Activated CD4-positive, CD25-positive, alpha-beta regulatory T cell treated with anti-CD3 and anti-CD28 coated beads, Interleukin-2, amount 50 U/mL, for 16 hours (primary cell): Measurements from ENCODE around the gene KIF26B.

Experiments
- DNase-seq: peaks from one replicate; pipeline ENCODE4 v3.0.0-alpha.2; 2020; ENCODE audit warnings: low read depth, low spot score

Gene KIF26B

GRCh38 chr1:245279346-245279745 lies 124.6 kb downstream of the KIF26B start:
- no peak for DNase-seq

GRCh38 chr1:245283001-245283400 lies 128.2 kb downstream of the KIF26B start:
- no peak for DNase-seq

- no peak for DNase-seq
Observed at GRCh38 chr1:245285168-245285567, 130.4 kb downstream of the KIF26B start.

- no peak for DNase-seq
Observed at GRCh38 chr1:245288796-245289195, 134.0 kb downstream of the KIF26B start.

DNA sequence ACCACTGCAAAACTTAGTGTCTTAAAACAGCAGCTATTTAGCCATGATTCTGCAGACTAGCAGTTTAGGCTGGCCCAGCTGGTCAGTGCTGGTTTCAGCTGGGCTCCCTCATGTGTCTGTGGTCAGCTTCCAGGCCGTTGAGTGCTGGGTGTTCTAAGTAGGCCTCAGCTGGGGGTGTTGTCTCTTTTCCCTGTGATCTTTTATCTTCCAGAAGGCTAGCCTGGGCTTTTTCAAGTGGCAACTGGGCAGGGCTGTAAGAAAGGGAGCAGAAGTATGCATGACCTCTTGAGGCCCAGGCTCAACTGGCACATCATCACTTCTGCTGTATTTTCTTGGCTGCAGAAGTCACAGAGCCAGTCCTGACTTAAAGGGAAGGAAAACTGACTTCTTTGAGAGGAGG lies 136.1 kb downstream of the KIF26B start:
- DNase-seq, result no peak

DNA sequence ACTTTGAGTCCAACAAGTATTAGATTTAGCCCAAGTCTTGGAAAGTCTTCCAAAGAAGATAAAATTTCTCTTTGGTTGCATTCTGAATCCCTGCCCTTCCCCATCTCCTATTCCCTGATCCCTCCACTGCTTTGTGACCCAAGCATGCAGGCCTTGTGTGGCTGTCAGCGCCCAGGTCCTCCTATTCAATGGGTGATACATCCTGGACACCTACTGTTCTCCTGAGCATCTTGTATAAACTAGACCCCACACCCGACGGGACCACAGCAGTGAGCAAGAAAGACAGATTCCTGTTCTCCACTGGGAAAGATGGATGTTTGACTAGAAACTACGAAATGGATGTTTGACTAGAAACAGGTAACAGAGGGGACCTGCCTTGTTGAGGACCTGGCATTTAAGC lies 136.6 kb downstream of the KIF26B start:
- no peak for DNase-seq

- DNase-seq, result no peak
Observed at GRCh38 chr1:245292141-245292540, 137.4 kb downstream of the KIF26B start.

DNA sequence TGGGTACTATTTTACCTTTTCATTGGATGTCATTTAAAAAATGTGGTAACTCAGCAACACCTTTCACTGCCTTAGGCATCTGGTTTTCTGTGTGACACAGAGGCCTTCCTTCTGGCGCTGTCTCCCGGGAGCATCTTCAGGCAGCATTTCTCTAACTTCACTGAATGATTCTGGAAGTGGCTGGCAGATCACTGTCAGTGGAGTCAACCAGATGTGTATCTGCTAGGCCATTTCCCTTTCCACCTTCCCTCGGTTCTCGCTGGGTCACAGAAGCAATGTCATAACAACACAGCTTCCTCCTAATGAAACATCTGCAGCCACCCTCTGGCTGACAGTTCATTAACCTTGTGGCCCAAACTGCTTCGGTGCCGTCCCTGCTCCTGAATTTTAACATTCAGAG lies 137.8 kb downstream of the KIF26B start:
- no peak for DNase-seq

DNA sequence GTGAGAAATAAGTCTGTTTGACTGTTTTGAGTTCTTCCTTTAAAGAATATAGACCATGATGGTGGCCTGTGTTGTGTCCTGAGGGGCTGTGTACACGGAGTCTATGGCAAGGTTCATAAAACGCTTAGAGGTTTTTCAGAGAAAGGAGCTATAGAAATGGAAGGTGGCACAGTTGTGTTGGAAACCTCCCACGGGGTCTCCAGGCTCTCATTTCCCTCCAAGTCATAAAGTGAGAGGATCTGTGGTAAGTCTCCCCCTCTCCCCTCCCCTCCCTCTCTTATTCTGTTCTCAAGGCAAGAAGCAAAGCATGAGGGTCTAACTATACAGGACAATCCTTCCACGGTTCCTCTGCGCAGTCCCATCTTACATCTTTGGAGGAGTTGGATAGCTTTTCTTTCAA lies 139.2 kb downstream of the KIF26B start:
- no peak for DNase-seq

DNA sequence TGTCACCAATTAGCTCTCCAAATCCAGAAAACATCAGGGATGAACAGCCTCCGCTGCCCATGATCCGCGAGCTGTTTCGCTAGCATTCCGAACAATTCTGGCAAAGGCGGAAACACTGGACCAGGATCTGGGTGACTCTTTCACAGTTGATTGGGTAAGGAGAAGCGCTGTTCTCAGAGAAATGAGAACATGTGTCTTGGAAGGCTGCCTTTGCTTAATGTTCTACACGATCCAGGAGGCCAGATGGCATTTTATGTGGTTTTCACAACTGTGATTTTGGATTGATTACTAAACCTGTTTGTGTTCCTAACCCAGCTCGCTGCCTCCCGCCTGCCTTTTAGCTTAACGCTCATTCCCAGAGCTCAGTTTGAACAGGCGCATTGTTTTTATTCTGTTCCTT lies 144.0 kb downstream of the KIF26B start:
- DNase-seq, result no peak

DNA sequence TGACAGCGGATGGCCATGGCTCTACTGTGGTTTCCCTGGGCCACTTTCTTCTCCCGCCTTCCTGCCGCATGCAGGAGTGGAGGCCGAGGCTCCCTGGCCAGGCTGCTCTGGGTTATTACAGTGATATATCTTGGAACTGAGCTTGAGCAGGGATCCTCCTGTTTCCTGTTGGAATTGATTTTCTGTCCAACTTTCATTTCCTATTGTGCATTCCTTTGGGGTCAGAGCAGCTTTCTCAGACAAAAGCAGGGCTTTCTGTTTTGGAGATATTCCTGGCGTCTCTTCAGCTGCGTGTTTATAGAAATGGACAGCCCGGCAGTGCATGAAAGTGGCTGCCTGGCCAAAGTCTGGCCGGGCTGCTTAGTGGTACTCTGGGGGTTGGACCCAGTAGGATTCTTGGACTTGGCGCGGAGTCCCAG lies 146.4 kb downstream of the KIF26B start:
- no peak for DNase-seq

- no peak for DNase-seq
Observed at GRCh38 chr1:245301921-245302320, 147.1 kb downstream of the KIF26B start.

DNA sequence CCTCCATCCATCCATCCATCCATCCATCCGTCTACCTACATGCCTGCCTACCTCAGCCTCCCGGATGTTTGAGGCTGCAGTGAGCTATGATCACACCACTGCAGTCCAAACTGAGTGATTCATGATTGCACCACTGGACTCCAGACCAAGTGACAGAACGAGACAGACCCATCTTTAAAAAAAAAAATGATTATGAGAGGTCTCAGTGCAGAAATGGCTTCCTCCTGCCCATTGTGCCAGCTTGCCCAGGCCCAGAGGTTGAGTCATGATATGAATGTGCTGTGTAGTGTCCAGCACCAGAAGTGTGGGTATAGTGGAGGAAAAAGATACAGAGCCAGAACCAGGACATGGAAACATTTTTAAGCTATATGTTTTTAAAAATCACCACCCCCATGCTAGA lies 149.9 kb downstream of the KIF26B start:
- no peak for DNase-seq

DNA sequence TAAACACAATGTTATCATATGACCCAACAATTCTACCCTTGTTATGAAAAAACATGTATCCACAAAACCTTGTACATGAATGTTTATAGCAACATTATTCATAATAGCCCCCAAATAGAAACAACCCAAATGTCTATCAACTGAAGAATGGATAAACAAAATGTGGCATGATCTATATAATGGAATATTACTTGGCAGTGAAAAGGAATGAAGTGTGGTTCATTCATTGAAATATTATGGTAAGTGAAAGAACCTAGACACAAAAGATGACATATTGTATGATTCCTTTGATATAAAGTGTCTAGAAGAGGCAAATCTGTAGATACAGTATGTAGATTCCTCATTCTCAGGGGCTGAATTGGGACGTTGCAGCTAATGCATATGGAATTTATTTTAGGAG lies 151.2 kb downstream of the KIF26B start:
- DNase-seq, result no peak

DNA sequence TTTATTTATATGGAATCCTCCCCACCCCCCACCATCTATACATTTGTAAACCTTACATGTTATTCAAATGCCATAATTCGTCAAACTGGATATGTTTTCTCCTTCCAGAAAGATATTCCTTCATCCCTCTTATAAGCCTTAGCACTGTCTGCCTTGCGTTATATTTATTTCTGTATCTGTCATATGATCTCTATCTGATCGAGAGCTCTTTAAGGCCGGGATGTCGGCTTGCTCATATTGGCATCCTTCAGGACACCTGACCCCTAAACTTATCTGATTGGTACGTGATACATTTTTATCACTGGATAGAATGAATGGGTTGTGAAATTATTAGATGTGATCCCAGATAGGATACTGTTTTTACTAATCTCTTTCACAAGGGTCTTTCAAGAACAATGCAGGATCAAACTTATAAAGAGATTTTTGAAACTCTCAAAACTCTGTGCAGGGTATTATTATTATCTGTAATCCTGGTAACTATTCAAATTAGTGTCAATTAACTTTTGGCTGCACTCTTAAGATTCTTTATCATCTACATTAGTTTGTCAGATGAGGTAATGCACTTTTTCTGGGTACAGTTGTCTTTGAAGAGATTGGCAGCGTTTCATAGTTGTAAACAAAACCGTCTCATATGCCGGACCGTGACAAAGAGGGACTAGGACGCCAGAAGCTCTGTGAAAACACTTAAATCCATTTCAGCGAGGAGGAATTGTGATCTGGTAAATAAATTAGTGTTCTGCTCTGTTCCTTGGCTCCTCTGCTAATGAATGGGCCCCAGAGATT lies 152.0 kb downstream of the KIF26B start:
- no peak for DNase-seq

GRCh38 chr1:245310571-245311531 lies 156.1 kb downstream of the KIF26B start:
- no peak for DNase-seq

GRCh38 chr1:245311887-245312536 lies 157.2 kb downstream of the KIF26B start:
- DNase-seq, result no peak

GRCh38 chr1:245313576-245313975 lies 158.8 kb downstream of the KIF26B start:
- DNase-seq, result no peak

- DNase-seq, result no peak
Observed at GRCh38 chr1:245316784-245317183, 162.0 kb downstream of the KIF26B start.

- no peak for DNase-seq
Observed at GRCh38 chr1:245317217-245317616, 162.4 kb downstream of the KIF26B start.

DNA sequence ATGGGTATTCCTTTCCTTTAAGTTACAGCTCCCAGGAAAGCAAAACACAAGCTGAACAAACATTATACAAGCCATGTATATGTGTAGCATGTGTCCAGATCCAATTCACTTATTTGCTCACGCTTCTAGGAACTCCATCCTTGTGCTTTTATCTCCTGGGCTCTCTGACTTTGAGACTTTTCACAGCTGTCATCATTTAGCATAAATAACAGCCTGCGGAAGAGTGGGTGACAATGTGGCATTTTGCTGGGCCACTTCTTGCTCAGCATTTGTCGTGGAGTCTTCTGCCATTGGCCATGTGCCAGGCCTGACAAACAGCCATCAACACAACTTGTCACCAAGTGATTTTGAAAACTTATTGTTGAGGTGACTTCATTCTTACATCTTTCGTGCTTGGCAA lies 164.3 kb downstream of the KIF26B start:
- DNase-seq, result no peak

- no peak for DNase-seq
Observed at GRCh38 chr1:245322673-245323072, 167.9 kb downstream of the KIF26B start.
